ENCODE measurements around the gene KRTAP2-1. TPM values are rescaled to one million over a fixed set of nuclear protein-coding genes. Genes with fewer than 3 reads are reported as not detected.
"Not testable (repeated sequence)": the region's sequence is repeated elsewhere in the genome, so short reads cannot be mapped to it uniquely, and the experiment has no call there.

KRTAP2-1 gene
- total RNA-seq, 2 experiments from 2014 or later, result not detected

- H3K27ac Mint-ChIP-seq; DNase-seq; H3K4me1 Mint-ChIP-seq (ENCODE audit: low read depth); H3K36me3 Mint-ChIP-seq (ENCODE audit: low read depth); H3K9me3 Mint-ChIP-seq; intact Hi-C loops (cut with micrococcal nuclease); CTCF ChIA-PET; H3K4me3 Mint-ChIP-seq: not testable (repeated sequence)
- peaks cover 20% of the 10 kb centered on the region for H3K27me3 Mint-ChIP-seq (ENCODE audit: low read depth)
These were observed 47.6 kb downstream of the KRTAP2-1 start, which contains the start of gene KRTAP3-2 for GRCh38 chr17:40999563-40999962. TSS of gene KRTAP3-2 (minus strand) at chr17:40999906. CDS start at chr17:40999853, 53 bp downstream.

- DNase-seq, result no peak
- no peak overlapping the region for H3K4me3 Mint-ChIP-seq
- CTCF ChIA-PET, result no interaction called here
- H3K9me3 Mint-ChIP-seq, result no peaks in the 10 kb centered on the region
- intact Hi-C loops (cut with micrococcal nuclease), result no loop called here
- H3K4me1 Mint-ChIP-seq (ENCODE audit: low read depth), result no peaks in the 10 kb centered on the region
- peaks cover 31% of the 10 kb centered on the region for H3K27me3 Mint-ChIP-seq (ENCODE audit: low read depth)
- H3K36me3 Mint-ChIP-seq (ENCODE audit: low read depth), result no peaks in the 10 kb centered on the region
- H3K27ac Mint-ChIP-seq, result no peak overlapping the region
These were observed 49.8 kb downstream of the KRTAP2-1 start for GRCh38 chr17:40997361-40997760.

GRCh38 chr17:40996829-40997228 lies 50.3 kb downstream of the KRTAP2-1 start:
- Mint-ChIP-seq H3K36me3 (ENCODE audit: low read depth) (no peaks in the 10 kb centered on the region), H3K27ac (no peak overlapping the region), H3K27me3 (ENCODE audit: low read depth) (peaks cover 33% of the 10 kb centered on the region), H3K9me3 (no peaks in the 10 kb centered on the region), H3K4me1 (ENCODE audit: low read depth) (no peaks in the 10 kb centered on the region), H3K4me3 (no peak overlapping the region)
- intact Hi-C loops (cut with micrococcal nuclease), result no loop called here
- CTCF ChIA-PET, result interaction anchor here (0.7 kb wide), 1 partner anchor 17 kb away, joined by 3 read pairs; no protein-coding TSS in a partner anchor
- no peak for DNase-seq

Other genes starting within 250 kb of the KRTAP2-1 start
- not detected for gene KRT28, start 247.4 kb downstream of the KRTAP2-1 start, total RNA-seq
- 10 to 100 TPM; 32.5 to 34.7 TPM for gene KRT10, start 224.7 kb downstream of the KRTAP2-1 start, total RNA-seq
- gene KRT12, start 180.1 kb downstream of the KRTAP2-1 start, total RNA-seq, result not detected
- gene KRT20, start 162.1 kb downstream of the KRTAP2-1 start, total RNA-seq, result not detected
- not detected for gene KRT23, start 109.7 kb downstream of the KRTAP2-1 start, total RNA-seq
- gene KRT39, start 80.4 kb downstream of the KRTAP2-1 start, total RNA-seq, result not detected
- not detected for gene KRT40, start 63.0 kb downstream of the KRTAP2-1 start, total RNA-seq
- gene KRTAP3-3, start 53.2 kb downstream of the KRTAP2-1 start, total RNA-seq, result not detected
- gene KRTAP3-2, start 47.4 kb downstream of the KRTAP2-1 start, total RNA-seq, result not detected
- gene KRTAP3-1, start 38.2 kb downstream of the KRTAP2-1 start, total RNA-seq, result not detected
- not detected for gene KRTAP1-5, start 20.1 kb downstream of the KRTAP2-1 start, total RNA-seq
- gene KRTAP1-4, start 17.1 kb downstream of the KRTAP2-1 start, total RNA-seq, result not detected
- not detected for gene KRTAP1-3, start 12.4 kb downstream of the KRTAP2-1 start, total RNA-seq
- gene KRTAP1-1, start 5.9 kb downstream of the KRTAP2-1 start, total RNA-seq, result not detected
- gene KRTAP2-2, start 7.9 kb upstream of the KRTAP2-1 start, total RNA-seq, result not detected
- not detected for gene KRTAP2-3, start 12.8 kb upstream of the KRTAP2-1 start, total RNA-seq
- not detected for gene KRTAP2-4, start 18.6 kb upstream of the KRTAP2-1 start, total RNA-seq
- not detected for gene KRTAP4-7, start 36.8 kb upstream of the KRTAP2-1 start, total RNA-seq
- not detected for gene KRTAP4-8, start 50.8 kb upstream of the KRTAP2-1 start, total RNA-seq
- not detected for gene KRTAP4-16, start 54.9 kb upstream of the KRTAP2-1 start, total RNA-seq
- gene KRTAP4-9, start 58.1 kb upstream of the KRTAP2-1 start, total RNA-seq, result not detected
- not detected for gene KRTAP4-11, start 71.1 kb upstream of the KRTAP2-1 start, total RNA-seq
- not detected for gene KRTAP4-12, start 76.9 kb upstream of the KRTAP2-1 start, total RNA-seq
- gene KRTAP4-6, start 93.2 kb upstream of the KRTAP2-1 start, total RNA-seq, result not detected
- not detected for gene KRTAP4-5, start 102.5 kb upstream of the KRTAP2-1 start, total RNA-seq
- not detected for gene KRTAP4-4, start 113.4 kb upstream of the KRTAP2-1 start, total RNA-seq
- not detected for gene KRTAP4-3, start 120.9 kb upstream of the KRTAP2-1 start, total RNA-seq
- not detected for gene KRTAP4-2, start 130.9 kb upstream of the KRTAP2-1 start, total RNA-seq
- gene KRTAP4-1, start 137.6 kb upstream of the KRTAP2-1 start, total RNA-seq, result not detected
- not detected for gene KRTAP9-1, start 142.6 kb upstream of the KRTAP2-1 start, total RNA-seq
- not detected for gene KRTAP9-2, start 179.3 kb upstream of the KRTAP2-1 start, total RNA-seq
- not detected for gene KRTAP9-3, start 185.1 kb upstream of the KRTAP2-1 start, total RNA-seq
- not detected for gene KRTAP9-8, start 190.7 kb upstream of the KRTAP2-1 start, total RNA-seq
- not detected for gene KRTAP9-4, start 202.4 kb upstream of the KRTAP2-1 start, total RNA-seq
- not detected for gene KRTAP9-9, start 208.1 kb upstream of the KRTAP2-1 start, total RNA-seq
- not detected for gene KRTAP9-6, start 218.1 kb upstream of the KRTAP2-1 start, total RNA-seq
- not detected for gene KRTAP9-7, start 228.4 kb upstream of the KRTAP2-1 start, total RNA-seq